GM18502 (cell line): ENCODE results near the gene NOP16.
A peak's percentile ranks its signal among the peaks of the same experiment; 100 is the strongest.

Source experiments
- ATAC-seq: cut with Tn5 transposase; IDR thresholded peaks from one replicate; pipeline ENCODE4 v1.9.1; 2021; ENCODE audit warnings: mild to moderate bottlenecking; ENCODE audit not compliant: unreplicated experiment, poor library complexity

Gene NOP16

GRCh38 chr5:176388444-176389134 is at the start of gene NOP16, which contains the start of gene HIGD2A:
NOP16 (minus strand) TSS chr5:176388598; CDS start chr5:176388539, 59 bp downstream.
HIGD2A (plus strand) TSS chr5:176388751; CDS start chr5:176388820, 69 bp downstream.
- peak; percentile 86 for ATAC-seq

- ATAC-seq: no peak
These were observed 48.3 kb upstream of the NOP16 start for GRCh38 chr5:176436656-176437055.

- ATAC-seq: no peak
These were observed 44.3 kb upstream of the NOP16 start for GRCh38 chr5:176432707-176433106.

- no peak for ATAC-seq
These were observed 41.6 kb upstream of the NOP16 start for GRCh38 chr5:176429972-176430371.

GRCh38 chr5:176427971-176428370 is 39.6 kb upstream of the NOP16 start:
- no peak for ATAC-seq

- no peak for ATAC-seq
These were observed 38.5 kb upstream of the NOP16 start for GRCh38 chr5:176426876-176427275.

GRCh38 chr5:176425791-176426190 is 37.4 kb upstream of the NOP16 start:
- ATAC-seq: no peak

GRCh38 chr5:176425138-176425537 is 36.7 kb upstream of the NOP16 start:
- no peak for ATAC-seq

- no peak for ATAC-seq
These were observed 35.8 kb upstream of the NOP16 start for GRCh38 chr5:176424181-176424580.

- no peak for ATAC-seq
These were observed 32.7 kb upstream of the NOP16 start for GRCh38 chr5:176420972-176421544.

GRCh38 chr5:176420086-176420485 is 31.7 kb upstream of the NOP16 start:
- no peak for ATAC-seq

GRCh38 chr5:176418251-176418650 is 29.9 kb upstream of the NOP16 start:
- ATAC-seq: no peak

GRCh38 chr5:176416965-176417364 is 28.6 kb upstream of the NOP16 start:
- no peak for ATAC-seq

- ATAC-seq: peak; percentile 91
These were observed 27.8 kb upstream of the NOP16 start, which contains the start of gene CLTB for GRCh38 chr5:176415952-176416924. CLTB (minus strand) TSS chr5:176416539; CDS start chr5:176416363, 176 bp downstream.

- ATAC-seq: no peak
These were observed 27.0 kb upstream of the NOP16 start for GRCh38 chr5:176415240-176415951.

GRCh38 chr5:176414704-176415103 is 26.3 kb upstream of the NOP16 start:
- ATAC-seq: no peak

GRCh38 chr5:176413709-176414191 is 25.4 kb upstream of the NOP16 start:
- no peak for ATAC-seq

- ATAC-seq: no peak
These were observed 24.8 kb upstream of the NOP16 start for GRCh38 chr5:176413255-176413565.

GRCh38 chr5:176412517-176413254 is 24.3 kb upstream of the NOP16 start:
- ATAC-seq: no peak
